ENCODE data around the gene TIMP1. TPM values are rescaled to one million over a fixed set of nuclear protein-coding genes. Genes with fewer than 3 reads are reported as not detected.
A peak's percentile ranks its signal among the peaks of the same experiment; 100 is the strongest.

Gene TIMP1
- total RNA-seq, result 100 to 1,000 TPM; 373 to 916 TPM

DNA sequence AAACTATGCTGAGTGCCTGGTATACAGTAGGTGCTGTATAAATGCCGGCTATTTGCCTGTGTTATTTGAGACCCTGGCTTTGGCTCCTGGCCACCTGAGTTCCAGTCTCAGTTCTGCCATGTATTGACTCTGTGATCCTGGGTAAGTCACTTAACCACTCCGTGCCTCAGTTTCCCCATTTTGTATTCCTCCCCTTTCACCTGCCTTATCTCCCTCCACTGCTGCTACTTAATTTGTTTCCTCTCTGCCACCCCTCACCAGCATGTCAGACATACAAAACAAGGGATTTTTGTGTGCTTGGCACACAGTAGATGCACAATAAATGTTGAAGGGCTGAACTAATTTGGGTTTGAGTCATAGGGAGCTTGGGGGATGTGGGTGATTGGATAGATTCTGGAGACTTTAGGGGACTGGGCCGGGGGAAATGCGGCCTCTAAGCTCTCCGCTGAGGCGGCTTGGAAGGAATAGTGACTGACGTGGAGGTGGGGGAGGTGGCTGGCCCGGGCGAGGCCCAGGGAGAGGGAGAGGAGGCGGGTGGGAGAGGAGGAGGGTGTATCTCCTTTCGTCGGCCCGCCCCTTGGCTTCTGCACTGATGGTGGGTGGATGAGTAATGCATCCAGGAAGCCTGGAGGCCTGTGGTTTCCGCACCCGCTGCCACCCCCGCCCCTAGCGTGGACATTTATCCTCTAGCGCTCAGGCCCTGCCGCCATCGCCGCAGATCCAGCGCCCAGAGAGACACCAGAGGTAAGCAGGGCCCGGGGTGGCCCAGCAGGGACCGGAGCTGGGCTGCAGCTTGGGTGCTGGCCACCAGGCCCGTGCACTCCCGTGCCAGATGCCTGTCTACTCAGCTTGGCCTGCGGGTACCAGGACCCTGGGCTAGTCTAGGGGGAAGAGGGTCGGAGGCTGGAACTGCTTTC, at the start of gene TIMP1:
TSS of gene TIMP1 (plus strand) at position 706 of the 917 bp plus-strand sequence. CDS start 980 bp downstream, outside the sequence.
- TF ChIP-seq, protein P1, sequence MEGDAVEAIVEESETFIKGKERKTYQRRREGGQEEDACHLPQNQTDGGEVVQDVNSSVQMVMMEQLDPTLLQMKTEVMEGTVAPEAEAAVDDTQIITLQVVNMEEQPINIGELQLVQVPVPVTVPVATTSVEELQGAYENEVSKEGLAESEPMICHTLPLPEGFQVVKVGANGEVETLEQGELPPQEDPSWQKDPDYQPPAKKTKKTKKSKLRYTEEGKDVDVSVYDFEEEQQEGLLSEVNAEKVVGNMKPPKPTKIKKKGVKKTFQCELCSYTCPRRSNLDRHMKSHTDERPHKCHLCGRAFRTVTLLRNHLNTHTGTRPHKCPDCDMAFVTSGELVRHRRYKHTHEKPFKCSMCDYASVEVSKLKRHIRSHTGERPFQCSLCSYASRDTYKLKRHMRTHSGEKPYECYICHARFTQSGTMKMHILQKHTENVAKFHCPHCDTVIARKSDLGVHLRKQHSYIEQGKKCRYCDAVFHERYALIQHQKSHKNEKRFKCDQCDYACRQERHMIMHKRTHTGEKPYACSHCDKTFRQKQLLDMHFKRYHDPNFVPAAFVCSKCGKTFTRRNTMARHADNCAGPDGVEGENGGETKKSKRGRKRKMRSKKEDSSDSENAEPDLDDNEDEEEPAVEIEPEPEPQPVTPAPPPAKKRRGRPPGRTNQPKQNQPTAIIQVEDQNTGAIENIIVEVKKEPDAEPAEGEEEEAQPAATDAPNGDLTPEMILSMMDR (IDR thresholded peaks at IDR 0.05), result no peak
- TF ChIP-seq POLR2AphosphoS5 (IDR thresholded peaks at IDR 0.05) (peak; percentile 76), POLR2A (IDR thresholded peaks at IDR 0.05) (peak; percentile 53)
- peak within 1 kb of the TSS; percentile 79 to 81 for H3K27ac ChIP-seq
- H3K4me1 ChIP-seq (replicated peaks), result no peaks in the 10 kb centered on the region
- intact Hi-C loops (cut with DNase I), result no loop called here
- H3K4me3 ChIP-seq, result peak within 1 kb of the TSS; percentile 24 to 34
- H3K36me3 ChIP-seq, result no peaks in the 10 kb centered on the region
- no peaks in the 10 kb centered on the region for H3K27me3 ChIP-seq (replicated peaks; ENCODE audit: insufficient read depth)
- 19% methylated on average over 7 of the region's 28 CpGs for WGBS
- H3K9me3 ChIP-seq, result no peaks in the 10 kb centered on the region
- peak; percentile 80 for DNase-seq (ENCODE audit: low spot score)

DNA sequence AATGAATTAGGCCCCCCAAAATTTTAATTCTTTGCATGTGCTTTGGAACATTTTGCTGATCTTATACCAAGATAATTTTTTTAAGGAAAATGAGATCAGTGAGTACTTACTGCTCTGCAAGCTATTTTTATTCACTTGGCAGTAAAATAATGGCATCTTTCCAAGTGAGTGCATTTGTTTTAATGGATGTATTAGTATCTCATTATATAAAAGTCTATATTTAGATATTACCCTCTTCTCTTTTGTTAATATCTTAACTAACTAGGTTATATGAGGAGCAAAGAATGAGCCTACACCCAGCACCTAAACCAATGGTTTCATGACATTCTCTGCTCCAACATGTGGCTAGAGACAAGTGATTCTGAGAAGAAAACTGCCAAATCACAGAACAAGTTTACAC, 42.4 kb upstream of the TIMP1 start:
- Histone ChIP-seq H3K9me3 (no peaks in the 10 kb centered on the region), H3K27me3 (replicated peaks; ENCODE audit: insufficient read depth) (no peaks in the 10 kb centered on the region), H3K36me3 (no peaks in the 10 kb centered on the region), H3K27ac (peak overlapping the region; percentile 77 to 79), H3K4me3 (no peak overlapping the region), H3K4me1 (replicated peaks) (no peaks in the 10 kb centered on the region)
- intact Hi-C loops (cut with DNase I), result loop anchor here (2.0 to 5.0 kb wide), 2 partner anchors 17 to 112 kb away; partner anchors contain the start of gene ELK1
- TF ChIP-seq, protein P1 (IDR thresholded peaks at IDR 0.05), result no peak
- TF ChIP-seq POLR2A (IDR thresholded peaks at IDR 0.05), result no peak
- TF ChIP-seq POLR2AphosphoS5 (IDR thresholded peaks at IDR 0.05), result no peak
- DNase-seq (ENCODE audit: low spot score), result no peak

DNA sequence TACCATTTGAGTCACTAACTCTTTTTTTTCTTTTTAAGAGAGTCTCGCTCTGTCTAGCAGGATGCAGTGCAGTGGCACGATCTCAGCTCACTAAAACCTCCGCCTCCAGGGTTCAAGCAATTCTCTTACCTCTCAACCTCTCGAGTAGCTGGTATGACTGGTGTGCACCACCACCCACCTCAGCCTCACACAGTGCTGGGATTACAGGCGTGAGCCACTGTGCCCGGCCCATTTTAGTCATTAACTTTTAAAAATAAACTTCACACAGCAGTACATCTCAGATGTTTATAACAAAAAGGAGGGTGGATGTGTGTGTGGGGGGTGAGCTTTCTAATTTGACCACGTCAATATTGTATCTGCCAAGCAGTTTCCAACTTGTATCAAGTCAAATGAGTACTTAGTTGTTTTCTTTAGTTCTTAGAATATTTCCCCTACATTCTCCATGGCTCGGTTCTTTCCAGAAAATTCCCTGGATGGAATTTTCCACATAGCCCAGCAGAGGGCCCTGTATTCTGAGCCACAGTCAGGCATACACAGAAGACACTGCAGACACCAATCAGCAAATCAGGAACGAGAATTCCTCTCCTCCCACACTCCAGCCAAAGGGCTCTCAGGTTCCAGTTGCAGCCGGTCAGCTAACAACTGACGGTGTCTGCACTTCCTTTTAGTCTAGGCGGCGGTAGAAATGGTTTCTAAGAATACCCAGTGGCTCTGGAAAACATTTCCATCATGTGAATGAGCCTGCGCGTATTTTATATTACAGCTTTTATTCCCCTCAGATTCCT, 41.3 kb upstream of the TIMP1 start:
- Histone ChIP-seq H3K4me3 (no peak overlapping the region), H3K27ac (peak overlapping the region; percentile 77 to 79), H3K4me1 (replicated peaks) (no peaks in the 10 kb centered on the region), H3K27me3 (replicated peaks; ENCODE audit: insufficient read depth) (no peaks in the 10 kb centered on the region), H3K9me3 (no peaks in the 10 kb centered on the region), H3K36me3 (no peaks in the 10 kb centered on the region)
- TF ChIP-seq POLR2A (IDR thresholded peaks at IDR 0.05) (peak; percentile 37), POLR2AphosphoS5 (IDR thresholded peaks at IDR 0.05) (peak; percentile 88)
- TF ChIP-seq, protein P1 (IDR thresholded peaks at IDR 0.05), result peak; percentile 12 to 78 (median 62)
- DNase-seq (ENCODE audit: low spot score), result peak; percentile 78
- 20% methylated on average over 15 of the region's 15 CpGs for WGBS
- intact Hi-C loops (cut with DNase I), result loop anchor here (2.0 to 5.0 kb wide), 2 partner anchors 16 to 111 kb away; partner anchors contain the start of gene ELK1

DNA sequence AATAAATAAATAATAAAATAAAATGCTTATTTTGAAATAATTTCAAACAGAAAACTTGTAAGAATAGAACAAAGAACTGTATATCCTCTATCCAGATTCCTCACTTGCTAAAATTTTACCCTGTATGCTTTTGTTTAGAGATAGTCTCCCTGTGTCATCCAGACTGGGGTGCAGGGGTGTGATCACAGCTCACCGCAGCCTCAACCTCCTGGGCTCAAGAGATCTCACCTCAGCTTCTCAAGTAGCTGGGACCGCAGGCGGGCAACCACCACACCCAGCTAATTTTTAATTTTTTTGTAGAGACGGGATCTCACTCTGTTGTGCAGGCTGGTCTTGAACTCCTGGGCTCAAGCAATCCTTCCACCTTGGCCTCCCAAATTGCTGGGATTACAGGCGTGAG, 38.7 kb upstream of the TIMP1 start:
- TF ChIP-seq, protein P1 (IDR thresholded peaks at IDR 0.05), result no peak
- Histone ChIP-seq H3K27ac (no peak overlapping the region), H3K36me3 (no peaks in the 10 kb centered on the region), H3K4me1 (replicated peaks) (no peaks in the 10 kb centered on the region), H3K27me3 (replicated peaks; ENCODE audit: insufficient read depth) (no peaks in the 10 kb centered on the region), H3K9me3 (no peaks in the 10 kb centered on the region), H3K4me3 (no peak overlapping the region)
- intact Hi-C loops (cut with DNase I), result loop anchor here (5.0 kb wide), 1 partner anchor 109 kb away; the partner anchor contains the start of gene ELK1
- no peak for DNase-seq (ENCODE audit: low spot score)
- 96% methylated on average over 5 of the region's 5 CpGs for WGBS
